IMR-90 (cell line): Measurements from ENCODE around the gene SSR3. TPM values are rescaled to one million over a fixed set of nuclear protein-coding genes. Genes with fewer than 3 reads are reported as not detected.

Experiments
- ATAC-seq: fragments of 200-7000 bp; cut with Tn5 transposase; 2 replicates; pipeline ENCODE4 v1.9.1; 2020; ENCODE audit warnings: low read depth, mild to moderate bottlenecking, moderate library complexity
- BruUV-seq: library from RNA; stranded (reverse); fragments of 400-500 nt; replicated peaks from 2 replicates; lab custom pipeline; 2021; lab: Mats Ljungman, UMichigan
- CTCF ChIA-PET: fragments of 300-600 bp; formaldehyde crosslinking; extraction: SDS; loops from one replicate; lab custom pipeline; 2021; ENCODE audit warnings: antibody characterized with exemption; lab: Yijun Ruan, JAX
- POLR2A ChIA-PET: fragments of 300-600 bp; sonication (Branson Sonifier 250); formaldehyde crosslinking; loops from one replicate; lab custom pipeline; 2022; ENCODE audit warnings: antibody characterized with exemption; ENCODE audit not compliant: unreplicated experiment; lab: Charles Lee
- DNase-seq: peaks from one replicate; pipeline ENCODE4 v3.0.0; 2013
- H2AFZ ChIP-seq: replicated peaks from 2 replicates; pipeline ENCODE3; 2013; ENCODE audit warnings: low read length, mild to moderate bottlenecking; ENCODE audit not compliant: poor library complexity
- H2AK5ac ChIP-seq: 2 replicates; pipeline ENCODE4 v1.6.1; 2013; ENCODE audit warnings: low read depth, low read length, inconsistent platforms
- H2AK9ac ChIP-seq: replicated peaks from 2 replicates; pipeline ENCODE3; 2013; ENCODE audit warnings: mild to moderate bottlenecking, low read depth, low read length, moderate library complexity; ENCODE audit not compliant: poor library complexity
- H2BK120ac ChIP-seq: 2 replicates; pipeline ENCODE4 v1.6.1; 2013; ENCODE audit warnings: low read depth, low read length, inconsistent platforms
- H2BK15ac ChIP-seq: 3 replicates; pipeline ENCODE4 v1.6.1; 2013; ENCODE audit warnings: low read depth, low read length, inconsistent platforms
- H2BK20ac ChIP-seq: 2 replicates; pipeline ENCODE4 v1.6.1; 2013; ENCODE audit warnings: low read depth, mild to moderate bottlenecking, inconsistent platforms, low read length, moderate library complexity
- H2BK5ac ChIP-seq: 2 replicates; pipeline ENCODE4 v1.6.1; 2013; ENCODE audit warnings: mild to moderate bottlenecking, low read depth, low read length, inconsistent platforms; ENCODE audit not compliant: poor library complexity, severe bottlenecking
- H3K14ac ChIP-seq: replicated peaks from 2 replicates; pipeline ENCODE4 v1.6.1; 2013; ENCODE audit warnings: low read depth, low read length, inconsistent platforms
- H3K18ac ChIP-seq: 2 replicates; pipeline ENCODE4 v1.6.1; 2013; ENCODE audit warnings: low read depth, low read length, control low read depth
- H3K23ac ChIP-seq: 2 replicates; pipeline ENCODE4 v1.6.1; 2013; ENCODE audit warnings: low read depth, low read length, inconsistent platforms
- H3K27ac ChIP-seq: 2 replicates; pipeline ENCODE4 v1.5.1; 2013; ENCODE audit warnings: mild to moderate bottlenecking, control low read depth, low read length; ENCODE audit not compliant: insufficient read depth
- H3K27me3 ChIP-seq: 2 replicates; pipeline ENCODE4 v1.6.1; 2013; ENCODE audit warnings: low read length; ENCODE audit not compliant: control insufficient read depth, insufficient read depth
- H3K36me3 ChIP-seq: 2 replicates; pipeline ENCODE4 v1.6.1; 2013; ENCODE audit warnings: low read length, mixed read lengths; ENCODE audit not compliant: control insufficient read depth, insufficient read depth
- H3K4ac ChIP-seq: 2 replicates; pipeline ENCODE4 v1.6.1; 2013; ENCODE audit warnings: low read depth, low read length, inconsistent platforms
- H3K4me1 ChIP-seq: 2 replicates; pipeline ENCODE4 v1.6.1; 2013; ENCODE audit warnings: low read length, mixed read lengths; ENCODE audit not compliant: control insufficient read depth, insufficient read depth
- H3K4me2 ChIP-seq: 2 replicates; pipeline ENCODE4 v1.6.1; 2013; ENCODE audit warnings: low read depth, mild to moderate bottlenecking, control low read depth, low read length, moderate library complexity
- H3K4me3 ChIP-seq: 2 replicates; pipeline ENCODE4 v1.5.1; 2013; ENCODE audit warnings: low read depth, mild to moderate bottlenecking, control low read depth, low read length, moderate library complexity; ENCODE audit not compliant: insufficient read depth
- H3K56ac ChIP-seq: 2 replicates; pipeline ENCODE4 v1.6.1; 2013; ENCODE audit warnings: low read length, inconsistent platforms; ENCODE audit not compliant: insufficient read depth; ENCODE audit errors: extremely low read depth
- H3K79me1 ChIP-seq, 2 experiments: 2 replicates each; pipeline ENCODE4 v1.6.1; 2013; ENCODE audit warnings: low read length in 2 of 2, inconsistent platforms in 1 of 2, low read depth in 1 of 2
- H3K9ac ChIP-seq: 2 replicates; pipeline ENCODE4 v1.6.1; 2013; ENCODE audit warnings: low read depth, low read length, control low read depth
- H3K9me1 ChIP-seq: 2 replicates; pipeline ENCODE4 v1.6.1; 2013; ENCODE audit warnings: low read length, inconsistent platforms; ENCODE audit not compliant: insufficient read depth
- H3K9me3 ChIP-seq: 2 replicates; pipeline ENCODE4 v1.6.1; 2013; ENCODE audit warnings: low read length; ENCODE audit not compliant: control insufficient read depth, insufficient read depth
- H4K20me1 ChIP-seq: 2 replicates; pipeline ENCODE4 v1.6.1; 2013; ENCODE audit warnings: low read length, inconsistent platforms; ENCODE audit not compliant: insufficient read depth
- H4K5ac ChIP-seq: 2 replicates; pipeline ENCODE4 v1.6.1; 2013; ENCODE audit warnings: mild to moderate bottlenecking, low read depth, low read length, control low read depth
- H4K8ac ChIP-seq, 2 experiments: 2 replicates each; pipeline ENCODE4 v1.6.1; 2013; ENCODE audit warnings: low read depth in 2 of 2, low read length in 2 of 2, control low read depth in 1 of 2, inconsistent platforms in 1 of 2
- H4K91ac ChIP-seq: 2 replicates; pipeline ENCODE4 v1.6.1; 2013; ENCODE audit warnings: low read depth, low read length, inconsistent platforms; ENCODE audit not compliant: insufficient read depth
- MXI1 ChIP-seq: IDR thresholded peaks from 2 replicates; pipeline ENCODE4 v1.6.1; 2012; ENCODE audit warnings: low read depth, mild to moderate bottlenecking, low read length, moderate library complexity, borderline replicate concordance
- SMC3 ChIP-seq: fragments of 150-350 bp; IDR thresholded peaks from 2 replicates; pipeline ENCODE4 v1.6.1; 2016; ENCODE audit warnings: low read depth, mild to moderate bottlenecking, antibody characterized with exemption, low read length, moderate library complexity
- WGBS, 2 experiments: methylation state at CpG; one replicate each; pipeline versions ENCODE4 v1.1.5 to v1.1.7; 2013; ENCODE audit warnings: missing lambda C conversion rate in 2 of 2; ENCODE audit not compliant: insufficient read length in 1 of 2; ENCODE audit errors: extremely low coverage in 2 of 2; 5-methylcytosine and 5-hydroxymethylcytosine counted together
- dilution Hi-C: fragments of 300-500 bp; cut with HindIII; formaldehyde crosslinking; loops from one replicate; pipeline ENCODE4 v1.14.3; 2018; ENCODE audit warnings: low sequenced_read_pairs; ENCODE audit not compliant: unreplicated experiment
- in situ Hi-C: fragments of 300-500 bp; cut with MboI; formaldehyde crosslinking; loops from 3 replicates; pipeline ENCODE4 v1.14.3; 2019; ENCODE audit warnings: low sequenced_read_pairs, inconsistent platforms, mixed read lengths
- intact Hi-C: fragments of 100-400 bp; cut with micrococcal nuclease; formaldehyde crosslinking; loops from 2 replicates; pipeline ENCODE4 v1.10.0; 2022
- polyA plus RNA-seq, 3 experiments: library from polyadenylated mRNA; depleted of rRNA; stranded (reverse); fragments of >200 nt; gene quantifications; 2 replicates each; pipeline ENCODE4 v1.2.3, GENCODE V29; 2012; ENCODE audit warnings: low replicate concordance in 1 of 3
- total RNA-seq: library from RNA; depleted of rRNA; stranded (reverse); fragments of >200 nt; gene quantifications from 2 replicates; pipeline ENCODE4 v1.2.3, GENCODE V29; 2012; rRNA removed

The SSR3 gene
- total and polyA plus RNA-seq, 2 of the 4 experiments (the other 2 are of a cell fraction), result 246 to 608 TPM

DNA sequence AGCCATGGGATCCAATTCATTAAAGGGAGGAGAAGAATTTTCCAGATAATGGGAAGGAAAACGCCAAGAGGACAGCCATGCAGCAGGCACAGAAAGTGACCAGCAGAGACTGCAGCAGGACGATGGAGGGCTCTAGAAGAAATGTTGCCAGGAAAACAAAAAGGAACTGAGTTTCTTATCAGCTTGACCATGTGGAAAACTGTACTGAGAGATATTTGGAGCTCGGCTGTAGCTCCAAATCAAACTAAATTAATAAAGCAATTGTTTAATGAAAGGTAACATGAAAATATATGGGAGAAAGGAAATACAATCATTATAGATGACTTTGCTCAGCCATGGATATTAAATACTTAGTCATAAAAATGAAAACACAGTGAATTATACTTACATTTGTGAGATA, 63.7 kb downstream of the SSR3 start:
- intact Hi-C loops (no loop called here), in situ Hi-C loops (no loop called here), dilution Hi-C loops (no loop called here)
- Histone ChIP-seq H3K9me1 (0 out of 2 replicates have a peak, but pooled peaks cover 3% of the 10 kb centered on the region), H4K91ac (no peak overlapping the region), H3K4ac (no peak overlapping the region), H2BK20ac (no peak overlapping the region), H4K5ac (no peak overlapping the region), H3K18ac (no peak overlapping the region), H2BK15ac (no peak overlapping the region), H3K4me1 (0 out of 2 replicates have a peak, but pooled peaks cover 2% of the 10 kb centered on the region), H3K36me3 (no peaks in the 10 kb centered on the region), H3K4me3 (no peak overlapping the region), H3K23ac (no peak overlapping the region), H3K9me3 (no peaks in the 10 kb centered on the region), H2BK120ac (no peak overlapping the region), H3K9ac (no peak overlapping the region), H4K8ac (no peak overlapping the region), H3K27me3 (no peaks in the 10 kb centered on the region), H3K14ac (no peak overlapping the region), H2AK9ac (no peak overlapping the region), H4K20me1 (no peaks in the 10 kb centered on the region), H2BK5ac (no peak overlapping the region), H3K56ac (no peak overlapping the region), H3K27ac (no peak overlapping the region), H2AK5ac (no peak overlapping the region), H2AFZ (no peak overlapping the region), H3K4me2 (no peak overlapping the region), H3K79me1 (no peaks in the 10 kb centered on the region)
- ATAC-seq, result no peak
- BruUV-seq, result no TSS peak
- CTCF ChIA-PET, result no interaction called here
- no peak for TF ChIP-seq MXI1
- TF ChIP-seq SMC3, result no peak
- WGBS, 2 experiments, result 100% methylated on average over 1 of the region's 3 CpGs; no CpG with 5 or more reads in 1 of the 2 experiments
- POLR2A ChIA-PET, result no interaction called here
- no peak for DNase-seq

Other genes with a start within 250 kb of the SSR3 start
- 70.8 and 76.4 TPM in 2 replicates for gene TIPARP, start 119.5 kb upstream of the SSR3 start, total RNA-seq
- gene TIPARP, start 119.5 kb upstream of the SSR3 start, polyA plus RNA-seq (2012; rRNA removed), result 11.5 and 12.6 TPM in 2 replicates